K562 (cell line): Measurements from ENCODE around the gene NDUFA5. TPM values are rescaled to one million over a fixed set of nuclear protein-coding genes. Genes with fewer than 3 reads are reported as not detected.

Source experiments
- ATAC-seq: fragments of 200-7000 bp; cut with Tn5 transposase; 3 replicates; pipeline ENCODE4 v1.9.1; 2020; ENCODE audit warnings: moderate library complexity
- BruUV-seq: library from RNA; stranded (reverse); fragments of 400-500 nt; replicated peaks from 2 replicates; lab custom pipeline; 2021; lab: Mats Ljungman, UMichigan
- CTCF ChIA-PET: fragments of 300-600 bp; formaldehyde crosslinking; extraction: SDS; loops from one replicate; lab custom pipeline; 2021; ENCODE audit warnings: low intra/inter-chr PET ratio; lab: Yijun Ruan, JAX
- POLR2A ChIA-PET: fragments of 300-600, 350-650 bp; sonication (Branson Sonifier 250); formaldehyde crosslinking; extraction: SDS; loops from one replicate; lab custom pipeline; 2021; ENCODE audit warnings: antibody characterized with exemption, inconsistent platforms; lab: Yijun Ruan, JAX
- DNase-seq, 4 experiments: peaks; one replicate each; pipeline versions ENCODE4 v3.0.0 to v3.0.0-alpha.2; 2011 to 2018; ENCODE audit warnings: low spot score in 3 of 4, mixed read lengths in 3 of 4; ENCODE audit errors: extremely low read depth in 1 of 4
- FAIRE-seq: peaks from 2 replicates; lab custom pipeline; 2011; peaks lifted over from hg19 to GRCh38; lab: Jason Lieb, UNC
- H2AFZ ChIP-seq: 2 replicates; pipeline ENCODE4 v1.6.0; 2011; ENCODE audit warnings: low read depth, low read length, control low read depth, inconsistent platforms
- H3K27ac ChIP-seq: fragments of 200-600 bp; 3 replicates; pipeline ENCODE4 v1.8.0; 2011; ENCODE audit warnings: low read depth, mild to moderate bottlenecking, control low read depth, inconsistent platforms, low read length, moderate library complexity, mixed read lengths; ENCODE audit errors: extremely low read depth
- H3K27me3 ChIP-seq, 2 experiments: fragments of 300-600 bp in 1 of 2; 2 replicates in 1 of 2; 3 replicates in 1 of 2; pipeline versions ENCODE4 v1.6.0 to v1.8.0; 2011; ENCODE audit warnings: inconsistent platforms in 2 of 2, low read length in 2 of 2, mild to moderate bottlenecking in 1 of 2, mixed read lengths in 1 of 2, moderate library complexity in 1 of 2; ENCODE audit not compliant: control insufficient read depth in 2 of 2, insufficient read depth in 2 of 2
- H3K36me3 ChIP-seq: fragments of 300-600 bp; 3 replicates; pipeline ENCODE4 v1.8.0; 2011; ENCODE audit warnings: mild to moderate bottlenecking, low read length, inconsistent platforms; ENCODE audit not compliant: control insufficient read depth, insufficient read depth
- H3K4me1 ChIP-seq, 2 experiments: fragments of 200-600 bp in 1 of 2; replicated peaks in 1 of 2; 2 replicates in 1 of 2; 3 replicates in 1 of 2; pipeline versions ENCODE4 v1.5.1 to v1.8.0; 2011; ENCODE audit warnings: inconsistent platforms in 2 of 2, low read length in 2 of 2, mild to moderate bottlenecking in 1 of 2, mixed read lengths in 1 of 2, moderate library complexity in 1 of 2; ENCODE audit not compliant: control insufficient read depth in 2 of 2, insufficient read depth in 2 of 2
- H3K4me2 ChIP-seq: 2 replicates; pipeline ENCODE4 v1.6.1; 2011; ENCODE audit warnings: low read length, control low read depth, inconsistent platforms, mixed read lengths; ENCODE audit not compliant: insufficient read depth
- H3K4me3 ChIP-seq: fragments of 200-600 bp; sonication (generic), shearing (Covaris generic); 2 replicates; pipeline ENCODE4 v1.5.1; 2016; ENCODE audit warnings: control low read depth, inconsistent platforms
- H3K79me2 ChIP-seq: fragments of 200-600 bp; 3 replicates; pipeline ENCODE4 v1.8.0; 2011; ENCODE audit warnings: low read length, inconsistent platforms; ENCODE audit not compliant: control insufficient read depth, insufficient read depth
- H3K9ac ChIP-seq, 2 experiments: 2 replicates each; pipeline versions ENCODE4 v1.6.0 to v1.6.1; 2011; ENCODE audit warnings: low read depth in 2 of 2, low read length in 2 of 2, control low read depth in 1 of 2, inconsistent platforms in 1 of 2, mild to moderate bottlenecking in 1 of 2, mixed read lengths in 1 of 2; ENCODE audit not compliant: insufficient read depth in 1 of 2
- H3K9me1 ChIP-seq: one replicate; pipeline ENCODE4 v1.6.0; 2011; ENCODE audit warnings: inconsistent platforms, mild to moderate bottlenecking, low read length, moderate library complexity; ENCODE audit not compliant: control insufficient read depth, insufficient read depth
- H3K9me3 ChIP-seq: replicated peaks from 2 replicates; pipeline ENCODE4 v1.5.1; 2011; ENCODE audit warnings: low read depth, low read length, inconsistent platforms; ENCODE audit not compliant: control insufficient read depth, insufficient read depth
- H4K20me1 ChIP-seq: replicated peaks from 2 replicates; pipeline ENCODE4 v1.6.1; 2011; ENCODE audit warnings: low read length, inconsistent platforms, mixed read lengths; ENCODE audit not compliant: control insufficient read depth, insufficient read depth
- CBX2 ChIP-seq: fragments of 200-600 bp; sonication (generic); IDR thresholded peaks from one replicate; pipeline ENCODE4 v1.6.1; 2012; ENCODE audit warnings: mild to moderate bottlenecking, low read length, inconsistent platforms; ENCODE audit not compliant: insufficient read depth, poor library complexity, severe bottlenecking
- CC2D1A ChIP-seq: fragments of 450-650 bp; IDR thresholded peaks from 2 replicates; pipeline ENCODE4 v1.6.1; 2017; ENCODE audit warnings: mild to moderate bottlenecking
- DMBX1 ChIP-seq: fragments of 250-450 bp; sonication (Bioruptor Pico); IDR thresholded peaks from 2 replicates; pipeline ENCODE4 v1.8.0; 2022; ENCODE audit warnings: inconsistent platforms, mild to moderate bottlenecking, moderate library complexity, borderline replicate concordance
- GTF2F1 ChIP-seq: IDR thresholded peaks from 2 replicates; pipeline ENCODE4 v1.6.1; 2011; ENCODE audit warnings: low read depth, low read length, improper control_type of control experiment
- NBN ChIP-seq: fragments of 450-650 bp; IDR thresholded peaks from 2 replicates; pipeline ENCODE4 v1.6.1; 2016; ENCODE audit warnings: low read depth, mild to moderate bottlenecking
- TAF7 ChIP-seq: fragments of 450-650 bp; IDR thresholded peaks from 2 replicates; pipeline ENCODE4 v1.6.1; 2016; ENCODE audit warnings: missing genetic modification characterization, missing compliant biosample characterization
- ZFP1 ChIP-seq: fragments of 450-650 bp; formaldehyde crosslinking; IDR thresholded peaks from 2 replicates; pipeline ENCODE4 v1.4.0; 2020; ENCODE audit warnings: mild to moderate bottlenecking, mixed read lengths
- WGBS: fragments of 100-300 bp; shearing (Covaris generic); methylation state at CpG from one replicate; pipeline ENCODE4 v1.1.6; 2016; ENCODE audit warnings: low coverage, mixed read lengths; ENCODE audit not compliant: insufficient coverage; ENCODE audit errors: missing lambda C conversion rate; 5-methylcytosine and 5-hydroxymethylcytosine counted together
- in situ Hi-C: fragments of 300-500 bp; cut with MboI; formaldehyde crosslinking; loops from 4 replicates; pipeline ENCODE4 v1.15.0; 2018; ENCODE audit warnings: inconsistent platforms, mixed read lengths
- intact Hi-C: fragments of 100-400 bp; cut with micrococcal nuclease; formaldehyde crosslinking; loops from 2 replicates; pipeline ENCODE4 v1.14.2; 2022
- polyA plus RNA-seq, 8 experiments: library from polyadenylated mRNA; depleted of rRNA in 4 of 8; stranded (reverse) in 5 of 8; unstranded in 3 of 8; fragments of >200 nt; fragmentation: Nextera tagmentation in 2 of 8; fragmentation: Illumina TruSeq in 1 of 8; extraction: Ambion mirVana in 2 of 8; extraction: Trizol in 1 of 8; gene quantifications; 2 replicates each; pipeline versions ENCODE4 v1.2.1 to v1.2.3, GENCODE V29; 2011 to 2014; ENCODE audit warnings: inconsistent platforms in 1 of 8, missing spikeins in 1 of 8
- total RNA-seq, 7 experiments: library from RNA; depleted of rRNA in 6 of 7; stranded (reverse); fragments of >200 nt in 6 of 7; fragmentation: Illumina TruSeq in 2 of 7; extraction: Trizol in 2 of 7; gene quantifications; 2 replicates each; pipeline versions ENCODE4 v1.2.1 to v1.2.3, GENCODE V29; 2011 to 2021; ENCODE audit warnings: low replicate concordance in 1 of 7
- TF ChIP-seq, protein P1 (sequence below): sonication (generic); formaldehyde crosslinking; IDR thresholded peaks from 2 replicates; pipeline ENCODE4 v1.9.0; 2022; ENCODE audit warnings: mild to moderate bottlenecking, missing genetic modification reagents
- TF ChIP-seq, protein P2 (sequence below): fragments of 250-450 bp; sonication (Bioruptor Pico); IDR thresholded peaks from 2 replicates; pipeline ENCODE4 v1.8.0; 2022; ENCODE audit warnings: inconsistent platforms
- TF ChIP-seq, protein P3 (sequence below), 3 experiments: fragments of 200-800 bp in 1 of 3; fragments of 250-450 bp in 1 of 3; fragments of 450-650 bp in 1 of 3; sonication (Bioruptor Pico) in 1 of 3; sonication (Bioruptor generic) in 1 of 3; formaldehyde crosslinking in 1 of 3; IDR thresholded peaks; 2 replicates each; pipeline versions ENCODE4 v1.6.1 to v1.8.0; 2016 to 2022; ENCODE audit warnings: mild to moderate bottlenecking in 2 of 3, missing genetic modification characterization in 2 of 3, missing compliant biosample characterization in 1 of 3, moderate library complexity in 1 of 3
- TF ChIP-seq, protein P4 (sequence below): fragments of 450-650 bp; IDR thresholded peaks from 2 replicates; pipeline ENCODE4 v1.7.1; 2018; ENCODE audit warnings: mild to moderate bottlenecking, low read depth; ENCODE audit not compliant: partially characterized antibody
- TF ChIP-seq, protein P5 (sequence below): sonication (generic); formaldehyde crosslinking; IDR thresholded peaks from 2 replicates; pipeline ENCODE4 v1.8.0; 2022; ENCODE audit warnings: mild to moderate bottlenecking, missing genetic modification reagents
- TF ChIP-seq, protein P6 (sequence below): fragments of 250-450 bp; sonication (Bioruptor Pico); IDR thresholded peaks from 2 replicates; pipeline ENCODE4 v1.6.1; 2021; ENCODE audit warnings: mild to moderate bottlenecking

NDUFA5 gene
- total and polyA plus RNA-seq, 9 of the 15 experiments (the other 6 are each of a cell fraction or from before 2014, with no cell fraction given), result 155 to 677 (median 269) TPM

DNA sequence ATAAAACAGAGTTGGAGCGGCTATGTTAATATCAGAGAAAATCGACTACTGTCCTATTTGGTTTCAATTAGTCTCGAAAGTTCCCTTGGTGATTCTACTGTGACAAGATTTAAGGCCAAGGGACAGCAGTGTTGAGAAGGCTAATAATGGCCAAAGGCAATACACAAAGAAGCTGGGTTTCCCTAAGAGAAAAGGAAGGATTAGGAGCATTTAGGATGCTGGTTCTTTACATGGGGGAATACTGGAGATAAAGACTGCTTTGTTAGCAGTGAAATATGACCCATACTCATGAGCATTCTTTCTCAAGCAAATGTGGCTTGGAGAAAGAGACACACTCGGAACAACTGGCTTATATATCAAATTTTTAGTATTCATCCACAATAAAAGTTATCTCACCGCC, 55.4 kb downstream of the NDUFA5 start:
- H3K4me1 ChIP-seq, result peaks cover 0 to 21% of the 10 kb centered on the region in 2 experiments; a peak in 4 of 5 replicates
- no peaks in the 10 kb centered on the region for H3K9me1 ChIP-seq
- no peaks in the 10 kb centered on the region for H3K79me2 ChIP-seq
- POLR2A ChIA-PET, result no interaction called here
- intact Hi-C loops (no loop called here), in situ Hi-C loops (no loop called here)
- no peaks in the 10 kb centered on the region; the same call in 2 of the 3 replicates for H3K36me3 ChIP-seq
- H3K9me3 ChIP-seq, result peaks cover 5% of the 10 kb centered on the region; the same call in 1 of the 2 replicates
- H3K27me3 ChIP-seq, result no peaks in the 10 kb centered on the region
- no TSS peak for BruUV-seq
- no peaks in the 10 kb centered on the region for H4K20me1 ChIP-seq
- ATAC-seq, result no peak
- H3K4me3 ChIP-seq, result no peak overlapping the region
- H3K9ac ChIP-seq, result no peak overlapping the region
- no peak overlapping the region for H3K27ac ChIP-seq
- CTCF ChIA-PET, result no interaction called here
- no peak overlapping the region for H3K4me2 ChIP-seq
- WGBS, result 42% methylated on average over 5 of the region's 5 CpGs
- H2AFZ ChIP-seq, result no peak overlapping the region; the same call in 1 of the 2 replicates
- FAIRE-seq, result no peak
- DNase-seq, result no peak
- TF ChIP-seq NBN (no peak), CBX2 (no peak), DMBX1 (CRISPR knock-in tag) (no peak), CC2D1A (no peak), TAF7 (no peak), ZFP1 (CRISPR knock-in tag) (no peak), GTF2F1 (no peak)
- TF ChIP-seq, protein P1, sequence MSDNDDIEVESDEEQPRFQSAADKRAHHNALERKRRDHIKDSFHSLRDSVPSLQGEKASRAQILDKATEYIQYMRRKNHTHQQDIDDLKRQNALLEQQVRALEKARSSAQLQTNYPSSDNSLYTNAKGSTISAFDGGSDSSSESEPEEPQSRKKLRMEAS (CRISPR knock-in tag), result no peak
- TF ChIP-seq, protein P2, sequence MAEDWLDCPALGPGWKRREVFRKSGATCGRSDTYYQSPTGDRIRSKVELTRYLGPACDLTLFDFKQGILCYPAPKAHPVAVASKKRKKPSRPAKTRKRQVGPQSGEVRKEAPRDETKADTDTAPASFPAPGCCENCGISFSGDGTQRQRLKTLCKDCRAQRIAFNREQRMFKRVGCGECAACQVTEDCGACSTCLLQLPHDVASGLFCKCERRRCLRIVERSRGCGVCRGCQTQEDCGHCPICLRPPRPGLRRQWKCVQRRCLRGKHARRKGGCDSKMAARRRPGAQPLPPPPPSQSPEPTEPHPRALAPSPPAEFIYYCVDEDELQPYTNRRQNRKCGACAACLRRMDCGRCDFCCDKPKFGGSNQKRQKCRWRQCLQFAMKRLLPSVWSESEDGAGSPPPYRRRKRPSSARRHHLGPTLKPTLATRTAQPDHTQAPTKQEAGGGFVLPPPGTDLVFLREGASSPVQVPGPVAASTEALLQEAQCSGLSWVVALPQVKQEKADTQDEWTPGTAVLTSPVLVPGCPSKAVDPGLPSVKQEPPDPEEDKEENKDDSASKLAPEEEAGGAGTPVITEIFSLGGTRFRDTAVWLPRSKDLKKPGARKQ (CRISPR knock-in tag), result no peak
- TF ChIP-seq, protein P3, sequence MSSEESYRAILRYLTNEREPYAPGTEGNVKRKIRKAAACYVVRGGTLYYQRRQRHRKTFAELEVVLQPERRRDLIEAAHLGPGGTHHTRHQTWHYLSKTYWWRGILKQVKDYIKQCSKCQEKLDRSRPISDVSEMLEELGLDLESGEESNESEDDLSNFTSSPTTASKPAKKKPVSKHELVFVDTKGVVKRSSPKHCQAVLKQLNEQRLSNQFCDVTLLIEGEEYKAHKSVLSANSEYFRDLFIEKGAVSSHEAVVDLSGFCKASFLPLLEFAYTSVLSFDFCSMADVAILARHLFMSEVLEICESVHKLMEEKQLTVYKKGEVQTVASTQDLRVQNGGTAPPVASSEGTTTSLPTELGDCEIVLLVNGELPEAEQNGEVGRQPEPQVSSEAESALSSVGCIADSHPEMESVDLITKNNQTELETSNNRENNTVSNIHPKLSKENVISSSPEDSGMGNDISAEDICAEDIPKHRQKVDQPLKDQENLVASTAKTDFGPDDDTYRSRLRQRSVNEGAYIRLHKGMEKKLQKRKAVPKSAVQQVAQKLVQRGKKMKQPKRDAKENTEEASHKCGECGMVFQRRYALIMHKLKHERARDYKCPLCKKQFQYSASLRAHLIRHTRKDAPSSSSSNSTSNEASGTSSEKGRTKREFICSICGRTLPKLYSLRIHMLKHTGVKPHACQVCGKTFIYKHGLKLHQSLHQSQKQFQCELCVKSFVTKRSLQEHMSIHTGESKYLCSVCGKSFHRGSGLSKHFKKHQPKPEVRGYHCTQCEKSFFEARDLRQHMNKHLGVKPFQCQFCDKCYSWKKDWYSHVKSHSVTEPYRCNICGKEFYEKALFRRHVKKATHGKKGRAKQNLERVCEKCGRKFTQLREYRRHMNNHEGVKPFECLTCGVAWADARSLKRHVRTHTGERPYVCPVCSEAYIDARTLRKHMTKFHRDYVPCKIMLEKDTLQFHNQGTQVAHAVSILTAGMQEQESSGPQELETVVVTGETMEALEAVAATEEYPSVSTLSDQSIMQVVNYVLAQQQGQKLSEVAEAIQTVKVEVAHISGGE (CRISPR knock-in tag; IDR thresholded peaks at IDR 0.05), result no peak
- TF ChIP-seq, protein P4, sequence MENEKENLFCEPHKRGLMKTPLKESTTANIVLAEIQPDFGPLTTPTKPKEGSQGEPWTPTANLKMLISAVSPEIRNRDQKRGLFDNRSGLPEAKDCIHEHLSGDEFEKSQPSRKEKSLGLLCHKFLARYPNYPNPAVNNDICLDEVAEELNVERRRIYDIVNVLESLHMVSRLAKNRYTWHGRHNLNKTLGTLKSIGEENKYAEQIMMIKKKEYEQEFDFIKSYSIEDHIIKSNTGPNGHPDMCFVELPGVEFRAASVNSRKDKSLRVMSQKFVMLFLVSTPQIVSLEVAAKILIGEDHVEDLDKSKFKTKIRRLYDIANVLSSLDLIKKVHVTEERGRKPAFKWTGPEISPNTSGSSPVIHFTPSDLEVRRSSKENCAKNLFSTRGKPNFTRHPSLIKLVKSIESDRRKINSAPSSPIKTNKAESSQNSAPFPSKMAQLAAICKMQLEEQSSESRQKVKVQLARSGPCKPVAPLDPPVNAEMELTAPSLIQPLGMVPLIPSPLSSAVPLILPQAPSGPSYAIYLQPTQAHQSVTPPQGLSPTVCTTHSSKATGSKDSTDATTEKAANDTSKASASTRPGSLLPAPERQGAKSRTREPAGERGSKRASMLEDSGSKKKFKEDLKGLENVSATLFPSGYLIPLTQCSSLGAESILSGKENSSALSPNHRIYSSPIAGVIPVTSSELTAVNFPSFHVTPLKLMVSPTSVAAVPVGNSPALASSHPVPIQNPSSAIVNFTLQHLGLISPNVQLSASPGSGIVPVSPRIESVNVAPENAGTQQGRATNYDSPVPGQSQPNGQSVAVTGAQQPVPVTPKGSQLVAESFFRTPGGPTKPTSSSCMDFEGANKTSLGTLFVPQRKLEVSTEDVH, result no peak
- TF ChIP-seq, protein P5, sequence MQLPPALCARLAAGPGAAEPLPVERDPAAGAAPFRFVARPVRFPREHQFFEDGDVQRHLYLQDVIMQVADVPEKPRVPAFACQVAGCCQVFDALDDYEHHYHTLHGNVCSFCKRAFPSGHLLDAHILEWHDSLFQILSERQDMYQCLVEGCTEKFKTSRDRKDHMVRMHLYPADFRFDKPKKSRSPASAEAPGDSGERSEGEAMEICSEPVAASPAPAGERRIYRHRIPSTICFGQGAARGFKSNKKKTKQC, result no peak
- TF ChIP-seq, protein P6, sequence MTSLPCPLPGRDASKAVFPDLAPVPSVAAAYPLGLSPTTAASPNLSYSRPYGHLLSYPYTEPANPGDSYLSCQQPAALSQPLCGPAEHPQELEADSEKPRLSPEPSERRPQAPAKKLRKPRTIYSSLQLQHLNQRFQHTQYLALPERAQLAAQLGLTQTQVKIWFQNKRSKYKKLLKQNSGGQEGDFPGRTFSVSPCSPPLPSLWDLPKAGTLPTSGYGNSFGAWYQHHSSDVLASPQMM (CRISPR knock-in tag), result no peak
